ENCODE data around the gene GRM8.

GRM8 gene

DNA sequence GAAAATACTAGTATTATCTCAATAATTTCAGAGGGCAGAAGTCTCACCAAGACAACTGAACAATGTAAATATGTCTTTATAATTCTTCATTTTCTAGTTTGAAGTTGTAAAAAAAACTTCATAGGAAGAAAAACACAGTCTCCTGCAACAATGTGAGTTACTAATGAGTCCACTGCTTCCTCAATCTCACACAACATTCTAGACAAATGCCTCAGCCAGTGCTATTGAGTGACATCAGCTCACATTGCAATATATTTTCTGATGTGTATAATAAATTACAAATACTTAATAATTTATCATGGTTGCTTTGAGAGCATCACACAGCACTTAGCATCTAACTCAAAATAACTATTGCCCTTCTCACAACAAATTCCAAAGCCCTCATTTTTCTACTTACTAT lies 321.2 kb downstream of the GRM8 start:
- TF ChIP-seq TAF1 (IDR thresholded peaks at IDR 0.05; ENCODE audit: borderline replicate concordance, insufficient read depth, low read length) = no peak
- TF ChIP-seq POLR2AphosphoS5 (IDR thresholded peaks at IDR 0.05; ENCODE audit: low read depth, low read length) = no peak
- no peak for TF ChIP-seq FOXP2 (optimal IDR thresholded peaks at IDR 0.05; ENCODE audit: borderline replicate concordance, extremely low read depth, extremely low read length, insufficient read depth)
- TF ChIP-seq SIN3A (IDR thresholded peaks at IDR 0.05; ENCODE audit: borderline replicate concordance, insufficient read depth, low read length) = no peak
- TF ChIP-seq, protein P1, sequence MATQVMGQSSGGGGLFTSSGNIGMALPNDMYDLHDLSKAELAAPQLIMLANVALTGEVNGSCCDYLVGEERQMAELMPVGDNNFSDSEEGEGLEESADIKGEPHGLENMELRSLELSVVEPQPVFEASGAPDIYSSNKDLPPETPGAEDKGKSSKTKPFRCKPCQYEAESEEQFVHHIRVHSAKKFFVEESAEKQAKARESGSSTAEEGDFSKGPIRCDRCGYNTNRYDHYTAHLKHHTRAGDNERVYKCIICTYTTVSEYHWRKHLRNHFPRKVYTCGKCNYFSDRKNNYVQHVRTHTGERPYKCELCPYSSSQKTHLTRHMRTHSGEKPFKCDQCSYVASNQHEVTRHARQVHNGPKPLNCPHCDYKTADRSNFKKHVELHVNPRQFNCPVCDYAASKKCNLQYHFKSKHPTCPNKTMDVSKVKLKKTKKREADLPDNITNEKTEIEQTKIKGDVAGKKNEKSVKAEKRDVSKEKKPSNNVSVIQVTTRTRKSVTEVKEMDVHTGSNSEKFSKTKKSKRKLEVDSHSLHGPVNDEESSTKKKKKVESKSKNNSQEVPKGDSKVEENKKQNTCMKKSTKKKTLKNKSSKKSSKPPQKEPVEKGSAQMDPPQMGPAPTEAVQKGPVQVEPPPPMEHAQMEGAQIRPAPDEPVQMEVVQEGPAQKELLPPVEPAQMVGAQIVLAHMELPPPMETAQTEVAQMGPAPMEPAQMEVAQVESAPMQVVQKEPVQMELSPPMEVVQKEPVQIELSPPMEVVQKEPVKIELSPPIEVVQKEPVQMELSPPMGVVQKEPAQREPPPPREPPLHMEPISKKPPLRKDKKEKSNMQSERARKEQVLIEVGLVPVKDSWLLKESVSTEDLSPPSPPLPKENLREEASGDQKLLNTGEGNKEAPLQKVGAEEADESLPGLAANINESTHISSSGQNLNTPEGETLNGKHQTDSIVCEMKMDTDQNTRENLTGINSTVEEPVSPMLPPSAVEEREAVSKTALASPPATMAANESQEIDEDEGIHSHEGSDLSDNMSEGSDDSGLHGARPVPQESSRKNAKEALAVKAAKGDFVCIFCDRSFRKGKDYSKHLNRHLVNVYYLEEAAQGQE (IDR thresholded peaks at IDR 0.05; ENCODE audit: insufficient read depth in 1 of 2, low read depth in 2 of 2, low read length in 2 of 2) = no peak

DNA sequence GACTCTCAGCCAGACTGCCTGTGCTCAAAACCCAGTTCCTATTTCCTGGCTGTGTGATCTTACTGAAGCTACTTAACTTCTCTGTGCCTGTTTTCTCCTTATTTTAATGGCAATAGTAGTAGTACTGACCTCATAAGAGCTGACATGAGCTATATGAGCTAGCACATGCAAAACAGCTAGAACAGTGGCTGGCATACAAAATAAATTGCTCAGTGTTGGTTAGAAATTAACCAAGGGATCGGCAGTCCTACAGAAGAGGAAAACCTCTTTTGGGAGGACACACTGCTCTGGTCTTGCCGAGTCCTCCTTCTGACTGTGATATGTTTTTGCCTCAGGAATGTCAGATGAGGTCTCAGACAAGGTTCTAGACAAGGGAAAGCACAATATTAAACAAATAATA lies 322.6 kb downstream of the GRM8 start:
- TF ChIP-seq FOXP2 (optimal IDR thresholded peaks at IDR 0.05; ENCODE audit: borderline replicate concordance, extremely low read depth, extremely low read length, insufficient read depth) (no peak), SIN3A (IDR thresholded peaks at IDR 0.05; ENCODE audit: borderline replicate concordance, insufficient read depth, low read length) (no peak), POLR2AphosphoS5 (IDR thresholded peaks at IDR 0.05; ENCODE audit: low read depth, low read length) (no peak)
- TF ChIP-seq, protein P1 (IDR thresholded peaks at IDR 0.05; ENCODE audit: insufficient read depth in 1 of 2, low read depth in 2 of 2, low read length in 2 of 2) = no peak

- TF ChIP-seq POLR2AphosphoS5 (IDR thresholded peaks at IDR 0.05; ENCODE audit: low read depth, low read length) = no peak
- TF ChIP-seq, protein P1 (IDR thresholded peaks at IDR 0.05; ENCODE audit: insufficient read depth in 1 of 2, low read depth in 2 of 2, low read length in 2 of 2) = no peak
- no peak for TF ChIP-seq FOXP2 (optimal IDR thresholded peaks at IDR 0.05; ENCODE audit: borderline replicate concordance, extremely low read depth, extremely low read length, insufficient read depth)
- no peak for TF ChIP-seq TAF1 (IDR thresholded peaks at IDR 0.05; ENCODE audit: borderline replicate concordance, insufficient read depth, low read length)
- TF ChIP-seq SIN3A (IDR thresholded peaks at IDR 0.05; ENCODE audit: borderline replicate concordance, insufficient read depth, low read length) = no peak
Measured at GRCh38 chr7:126924477-126924876, 328.3 kb downstream of the GRM8 start.

- no peak for TF ChIP-seq TAF1 (IDR thresholded peaks at IDR 0.05; ENCODE audit: borderline replicate concordance, insufficient read depth, low read length)
Measured at GRCh38 chr7:126881315-126881714, 371.4 kb downstream of the GRM8 start.

DNA sequence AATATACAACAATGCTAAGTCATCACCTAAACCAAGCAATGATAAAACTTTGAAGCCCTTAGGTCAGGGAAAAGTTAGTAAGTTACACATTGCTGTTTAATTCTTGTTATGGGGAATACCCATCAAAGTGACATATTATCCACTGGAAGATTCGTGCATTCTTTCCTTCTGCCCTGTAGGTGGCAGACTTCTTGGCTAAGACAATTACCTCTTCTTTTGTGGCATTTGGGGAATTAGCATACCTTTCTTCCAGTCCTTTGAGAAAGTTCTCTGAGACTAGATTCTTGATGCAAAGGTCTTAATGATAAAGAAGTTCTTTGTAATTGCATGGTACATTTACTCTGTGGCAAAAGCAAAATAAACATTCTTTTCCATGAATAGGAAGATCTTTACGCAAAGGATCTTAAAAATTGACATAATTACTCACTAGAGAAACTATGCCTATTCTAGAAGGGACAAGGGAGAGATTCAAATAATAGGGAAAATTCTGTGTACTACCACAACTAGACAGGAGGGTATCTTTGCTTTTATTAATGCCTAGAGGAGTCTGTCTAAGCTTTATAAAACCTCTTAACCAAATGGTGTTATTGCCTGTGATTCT lies 395.9 kb downstream of the GRM8 start:
- TF ChIP-seq TAF1 (IDR thresholded peaks at IDR 0.05; ENCODE audit: borderline replicate concordance, insufficient read depth, low read length) (no peak), SIN3A (IDR thresholded peaks at IDR 0.05; ENCODE audit: borderline replicate concordance, insufficient read depth, low read length) (no peak), FOXP2 (optimal IDR thresholded peaks at IDR 0.05; ENCODE audit: borderline replicate concordance, extremely low read depth, extremely low read length, insufficient read depth) (no peak), POLR2AphosphoS5 (IDR thresholded peaks at IDR 0.05; ENCODE audit: low read depth, low read length) (no peak)
- TF ChIP-seq, protein P1 (IDR thresholded peaks at IDR 0.05; ENCODE audit: insufficient read depth in 1 of 2, low read depth in 2 of 2, low read length in 2 of 2) = no peak

Measured in PFSK-1 (cell line).